Measurements from ENCODE around the gene RNGTT. TPM values are rescaled to one million over a fixed set of nuclear protein-coding genes. Genes with fewer than 3 reads are reported as not detected.

The RNGTT gene
- total and polyA plus RNA-seq, 12 donors = 3.1 to 10.9 (median 8.6) TPM

DNA sequence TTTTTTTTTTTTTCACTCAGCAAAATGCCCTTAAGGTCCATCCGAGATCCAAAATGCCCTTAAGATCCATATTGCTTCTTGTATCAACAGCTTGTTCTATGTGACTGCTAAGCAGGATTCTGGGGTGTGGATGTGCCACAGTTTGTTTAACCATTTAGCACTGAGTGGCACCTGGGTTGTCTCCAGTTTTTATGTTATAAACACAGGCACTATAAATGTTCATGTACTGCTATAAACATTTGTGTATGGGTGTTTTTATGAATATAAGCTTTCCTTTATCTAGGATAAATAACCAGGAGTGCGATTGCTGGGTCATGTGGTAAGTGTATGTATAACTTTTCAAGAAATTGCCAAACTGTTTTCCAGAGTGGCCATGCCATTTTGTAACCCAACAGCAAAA lies 386.0 kb downstream of the RNGTT start:
- Histone ChIP-seq H3K4me1 (no peaks in the 10 kb centered on the region), H3K36me3 (no peaks in the 10 kb centered on the region), H3K9me3 (peaks cover 0 to 11% (median 0%) of the 10 kb centered on the region in 11 donors), H3K4me3 (no peak overlapping the region), H3K27me3 (peaks cover 0 to under 1% (median 0%) of the 10 kb centered on the region in 7 donors), H3K27ac (no peak overlapping the region)
- no peak for ATAC-seq
- no peak for DNase-seq
- WGBS, 2 donors = 84 to 89% methylated on average over 2 of the region's 2 CpGs
- TF ChIP-seq, protein P1, sequence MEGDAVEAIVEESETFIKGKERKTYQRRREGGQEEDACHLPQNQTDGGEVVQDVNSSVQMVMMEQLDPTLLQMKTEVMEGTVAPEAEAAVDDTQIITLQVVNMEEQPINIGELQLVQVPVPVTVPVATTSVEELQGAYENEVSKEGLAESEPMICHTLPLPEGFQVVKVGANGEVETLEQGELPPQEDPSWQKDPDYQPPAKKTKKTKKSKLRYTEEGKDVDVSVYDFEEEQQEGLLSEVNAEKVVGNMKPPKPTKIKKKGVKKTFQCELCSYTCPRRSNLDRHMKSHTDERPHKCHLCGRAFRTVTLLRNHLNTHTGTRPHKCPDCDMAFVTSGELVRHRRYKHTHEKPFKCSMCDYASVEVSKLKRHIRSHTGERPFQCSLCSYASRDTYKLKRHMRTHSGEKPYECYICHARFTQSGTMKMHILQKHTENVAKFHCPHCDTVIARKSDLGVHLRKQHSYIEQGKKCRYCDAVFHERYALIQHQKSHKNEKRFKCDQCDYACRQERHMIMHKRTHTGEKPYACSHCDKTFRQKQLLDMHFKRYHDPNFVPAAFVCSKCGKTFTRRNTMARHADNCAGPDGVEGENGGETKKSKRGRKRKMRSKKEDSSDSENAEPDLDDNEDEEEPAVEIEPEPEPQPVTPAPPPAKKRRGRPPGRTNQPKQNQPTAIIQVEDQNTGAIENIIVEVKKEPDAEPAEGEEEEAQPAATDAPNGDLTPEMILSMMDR (IDR thresholded peaks at IDR 0.05) = no peak
- intact Hi-C loops (cut with DNase I) = loop anchor here in 1 of 10 donors (2.0 kb wide), 1 partner anchor 49 kb away; no protein-coding TSS in a partner anchor

DNA sequence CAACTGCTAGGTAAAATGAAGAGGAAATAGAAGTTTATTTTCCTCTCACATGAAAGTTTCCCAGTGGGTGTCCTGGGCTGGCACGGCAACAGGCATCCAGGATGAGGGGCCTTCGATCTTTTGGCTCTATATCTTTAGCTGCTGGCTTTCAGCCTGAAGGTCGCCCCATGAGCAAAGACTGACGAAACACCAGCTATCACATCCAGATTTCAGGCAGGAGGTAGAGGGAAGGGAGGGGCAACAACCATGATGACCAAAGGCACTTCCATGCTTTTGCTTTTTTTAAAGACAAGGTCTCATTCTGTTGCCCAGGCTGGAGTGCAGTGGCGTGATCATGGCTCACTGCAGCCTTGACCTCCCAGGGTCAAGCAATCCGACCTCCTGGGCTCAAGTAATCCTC lies 387.9 kb downstream of the RNGTT start:
- H3K4me3 ChIP-seq = no peak overlapping the region
- DNase-seq (no peak), ATAC-seq (no peak)
- H3K4me1 ChIP-seq = no peaks in the 10 kb centered on the region
- WGBS, 2 donors = 68 to 74% methylated on average over 6 of the region's 6 CpGs
- no peak overlapping the region for H3K27ac ChIP-seq
- TF ChIP-seq, protein P1 (IDR thresholded peaks at IDR 0.05) = no peak
- H3K9me3 ChIP-seq = peaks cover 0 to 2% (median 0%) of the 10 kb centered on the region in 11 donors
- H3K36me3 ChIP-seq = no peaks in the 10 kb centered on the region
- H3K27me3 ChIP-seq = no peaks in the 10 kb centered on the region
- intact Hi-C loops (cut with DNase I) = no loop called here

DNA sequence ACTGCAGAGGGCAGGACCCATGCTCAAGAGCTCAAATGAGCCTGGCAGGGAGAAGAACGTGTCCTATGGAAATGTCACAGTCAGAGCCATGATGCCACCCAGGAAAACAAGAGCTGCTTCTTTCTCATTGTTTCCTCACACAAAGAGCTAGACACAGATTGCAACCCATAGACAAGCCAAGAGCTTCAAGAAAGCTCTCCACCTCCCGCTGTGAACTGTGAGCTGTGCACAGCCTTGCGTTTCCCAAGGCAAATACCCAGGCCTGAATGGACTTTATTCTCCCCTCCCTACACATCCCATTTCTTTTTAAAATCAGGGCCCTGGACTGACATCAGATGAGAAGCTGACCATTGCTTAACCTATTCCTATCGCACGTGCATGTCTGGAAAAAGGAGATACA lies 388.8 kb downstream of the RNGTT start:
- ATAC-seq = no peak
- Histone ChIP-seq H3K27ac (no peak overlapping the region), H3K4me3 (no peak overlapping the region), H3K36me3 (no peaks in the 10 kb centered on the region), H3K27me3 (no peaks in the 10 kb centered on the region), H3K9me3 (peaks cover 0 to 11% (median 2%) of the 10 kb centered on the region in 11 donors), H3K4me1 (no peaks in the 10 kb centered on the region)
- TF ChIP-seq, protein P1 (IDR thresholded peaks at IDR 0.05) = no peak
- 64 to 86% methylated on average over 5 of the region's 5 CpGs for WGBS, 2 donors
- intact Hi-C loops (cut with DNase I) = no loop called here
- DNase-seq = no peak

DNA sequence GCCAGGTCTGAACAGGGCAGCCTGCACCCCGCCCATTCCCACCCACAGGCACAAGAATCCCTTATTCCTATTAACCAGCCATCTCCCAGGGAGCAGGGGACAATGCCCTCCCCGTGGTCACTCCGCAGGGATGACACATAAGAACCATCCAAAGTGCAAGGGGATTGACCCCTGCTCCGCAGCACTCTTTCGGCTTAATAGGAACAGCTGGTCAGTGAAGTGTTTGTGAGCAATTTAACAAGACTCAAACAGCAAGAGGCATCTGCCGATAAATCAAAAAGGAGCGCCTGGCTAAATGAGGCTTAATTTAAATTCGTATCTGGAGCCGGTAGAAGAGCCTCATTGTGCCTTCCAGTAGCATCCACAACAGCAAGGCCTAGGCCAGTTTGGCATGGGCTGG lies 389.4 kb downstream of the RNGTT start:
- no peaks in the 10 kb centered on the region for H3K36me3 ChIP-seq
- no peak overlapping the region for H3K27ac ChIP-seq
- TF ChIP-seq, protein P1 (IDR thresholded peaks at IDR 0.05) = no peak
- H3K27me3 ChIP-seq = no peaks in the 10 kb centered on the region
- DNase-seq = no peak
- H3K4me3 ChIP-seq = no peak overlapping the region
- intact Hi-C loops (cut with DNase I) = no loop called here
- peaks cover 0 to 11% (median 2%) of the 10 kb centered on the region in 11 donors for H3K9me3 ChIP-seq
- ATAC-seq = no peak
- no peaks in the 10 kb centered on the region for H3K4me1 ChIP-seq
- 79 to 81% methylated on average over 9 of the region's 9 CpGs for WGBS, 2 donors

All from heart right ventricle (tissue), 16 donors.